ENCODE data around the gene GALNT14.

Gene GALNT14

GRCh38 chr2:30974554-30974953, 163.7 kb downstream of the GALNT14 start:
- no peak for DNase-seq (ENCODE audit: low read depth in 2 of 2)

GRCh38 chr2:30974092-30974491, 164.1 kb downstream of the GALNT14 start:
- DNase-seq (ENCODE audit: low read depth in 2 of 2), result no peak

GRCh38 chr2:30971231-30972025, 166.8 kb downstream of the GALNT14 start:
- no peak for DNase-seq (ENCODE audit: low read depth in 2 of 2)

GRCh38 chr2:30968660-30969397, 169.4 kb downstream of the GALNT14 start:
- no peak for DNase-seq (ENCODE audit: low read depth in 2 of 2)

- DNase-seq (ENCODE audit: low read depth in 2 of 2), result no peak
Observed at GRCh38 chr2:30966786-30967185, 171.5 kb downstream of the GALNT14 start.

GRCh38 chr2:30965022-30965531, 173.2 kb downstream of the GALNT14 start:
- no peak for DNase-seq (ENCODE audit: low read depth in 2 of 2)

- DNase-seq (ENCODE audit: low read depth in 2 of 2), result no peak
Observed at GRCh38 chr2:30964334-30965005, 173.8 kb downstream of the GALNT14 start.

- DNase-seq (ENCODE audit: low read depth in 2 of 2), result no peak
Observed at GRCh38 chr2:30963184-30963583, 175.1 kb downstream of the GALNT14 start.

- no peak for DNase-seq (ENCODE audit: low read depth in 2 of 2)
Observed at GRCh38 chr2:30960213-30960612, 178.0 kb downstream of the GALNT14 start.

- no peak for DNase-seq (ENCODE audit: low read depth in 2 of 2)
Observed at GRCh38 chr2:30959653-30960052, 178.6 kb downstream of the GALNT14 start.

- no peak for DNase-seq (ENCODE audit: low read depth in 2 of 2)
Observed at GRCh38 chr2:30958918-30959265, 179.3 kb downstream of the GALNT14 start.

GRCh38 chr2:30958193-30958917, 179.9 kb downstream of the GALNT14 start:
- no peak for DNase-seq (ENCODE audit: low read depth in 2 of 2)

GRCh38 chr2:30957591-30957990, 180.6 kb downstream of the GALNT14 start:
- DNase-seq (ENCODE audit: low read depth in 2 of 2), result no peak

GRCh38 chr2:30956995-30957394, 181.2 kb downstream of the GALNT14 start:
- DNase-seq (ENCODE audit: low read depth in 2 of 2), result no peak

GRCh38 chr2:30955516-30956132, 182.6 kb downstream of the GALNT14 start:
- DNase-seq (ENCODE audit: low read depth in 2 of 2), result no peak

GRCh38 chr2:30950339-30950738, 187.9 kb downstream of the GALNT14 start:
- no peak for DNase-seq (ENCODE audit: low read depth in 2 of 2)

GRCh38 chr2:30949435-30949834, 188.8 kb downstream of the GALNT14 start:
- no peak for DNase-seq (ENCODE audit: low read depth in 2 of 2)

- no peak for DNase-seq (ENCODE audit: low read depth in 2 of 2)
Observed at GRCh38 chr2:30948857-30949256, 189.4 kb downstream of the GALNT14 start.

- no peak for DNase-seq (ENCODE audit: low read depth in 2 of 2)
Observed at GRCh38 chr2:30948130-30948529, 190.1 kb downstream of the GALNT14 start.

- no peak for DNase-seq (ENCODE audit: low read depth in 2 of 2)
Observed at GRCh38 chr2:30947686-30948085, 190.6 kb downstream of the GALNT14 start.

GRCh38 chr2:30942419-30942818, 195.8 kb downstream of the GALNT14 start:
- DNase-seq (ENCODE audit: low read depth in 2 of 2), result no peak

Measured in activated CD4-positive, alpha-beta T cell treated with anti-CD3 and anti-CD28 coated beads for 24 hours (primary cell).